Parathyroid adenoma (tissue), 2 donors: Measurements from ENCODE around the gene RNASEH2B.

Source experiments
- H2AFZ ChIP-seq: fragments of 300-600 bp; sonication (generic); one replicate; pipeline ENCODE4 v1.7.0; 2017; ENCODE audit warnings: antibody characterized with exemption, mild to moderate bottlenecking
- H3K27ac ChIP-seq: fragments of 300-600 bp; sonication (generic); one replicate; pipeline ENCODE4 v1.7.0; 2017
- H3K27me3 ChIP-seq: fragments of 300-600 bp; sonication (generic); one replicate; pipeline ENCODE4 v1.7.0; 2017; ENCODE audit warnings: low read length; ENCODE audit not compliant: control insufficient read depth, insufficient read depth
- H3K36me3 ChIP-seq: fragments of 300-600 bp; sonication (generic); one replicate; pipeline ENCODE4 v1.7.0; 2017; ENCODE audit warnings: low read length; ENCODE audit not compliant: control insufficient read depth, insufficient read depth
- H3K4me1 ChIP-seq: fragments of 300-600 bp; sonication (generic); one replicate; pipeline ENCODE4 v1.7.0; 2017; ENCODE audit warnings: control low read depth
- H3K4me2 ChIP-seq: fragments of 300-600 bp; sonication (generic); one replicate; pipeline ENCODE4 v1.7.0; 2017; ENCODE audit warnings: low read length
- H3K4me3 ChIP-seq: fragments of 300-600 bp; sonication (generic); one replicate; pipeline ENCODE4 v1.7.0; 2017; ENCODE audit warnings: low read depth, low read length
- H3K79me2 ChIP-seq: fragments of 300-600 bp; sonication (generic); one replicate; pipeline ENCODE4 v1.7.0; 2017; ENCODE audit warnings: control low read depth
- H3K9ac ChIP-seq: fragments of 300-600 bp; sonication (generic); one replicate; pipeline ENCODE4 v1.7.0; 2017; ENCODE audit warnings: mild to moderate bottlenecking
- H3K9me3 ChIP-seq: fragments of 300-600 bp; sonication (generic); one replicate; pipeline ENCODE4 v1.7.0; 2017; ENCODE audit warnings: low read length; ENCODE audit not compliant: control insufficient read depth
- TF ChIP-seq, protein P1 (sequence below): fragments of 300-600 bp; sonication (generic); IDR thresholded peaks from one replicate; pipeline ENCODE4 v1.7.0; 2017; ENCODE audit warnings: antibody characterized with exemption, mild to moderate bottlenecking
- donor health status: primary hyperparathyroidism.

Gene RNASEH2B

DNA sequence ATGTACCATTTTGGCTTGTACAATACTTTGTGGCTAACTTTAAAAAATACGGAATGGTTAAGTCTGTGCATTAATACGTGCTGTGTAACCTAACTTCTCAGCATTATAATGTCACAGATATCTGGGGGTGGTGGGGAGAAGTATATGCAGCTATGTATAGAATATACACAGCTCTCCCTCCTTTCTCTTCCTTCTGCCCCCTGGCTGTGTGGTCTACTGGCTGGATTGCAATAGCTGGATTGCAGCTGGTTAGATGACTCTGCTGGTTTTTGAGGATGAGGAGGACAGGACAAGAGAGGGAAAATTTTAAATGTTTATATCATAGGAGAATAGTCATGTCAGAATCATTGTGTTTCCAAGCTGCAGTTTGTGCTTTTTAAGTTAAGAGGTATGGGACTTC lies 9.7 kb downstream of the RNASEH2B start:
- H3K4me2 ChIP-seq = no peak overlapping the region
- TF ChIP-seq, protein P1, sequence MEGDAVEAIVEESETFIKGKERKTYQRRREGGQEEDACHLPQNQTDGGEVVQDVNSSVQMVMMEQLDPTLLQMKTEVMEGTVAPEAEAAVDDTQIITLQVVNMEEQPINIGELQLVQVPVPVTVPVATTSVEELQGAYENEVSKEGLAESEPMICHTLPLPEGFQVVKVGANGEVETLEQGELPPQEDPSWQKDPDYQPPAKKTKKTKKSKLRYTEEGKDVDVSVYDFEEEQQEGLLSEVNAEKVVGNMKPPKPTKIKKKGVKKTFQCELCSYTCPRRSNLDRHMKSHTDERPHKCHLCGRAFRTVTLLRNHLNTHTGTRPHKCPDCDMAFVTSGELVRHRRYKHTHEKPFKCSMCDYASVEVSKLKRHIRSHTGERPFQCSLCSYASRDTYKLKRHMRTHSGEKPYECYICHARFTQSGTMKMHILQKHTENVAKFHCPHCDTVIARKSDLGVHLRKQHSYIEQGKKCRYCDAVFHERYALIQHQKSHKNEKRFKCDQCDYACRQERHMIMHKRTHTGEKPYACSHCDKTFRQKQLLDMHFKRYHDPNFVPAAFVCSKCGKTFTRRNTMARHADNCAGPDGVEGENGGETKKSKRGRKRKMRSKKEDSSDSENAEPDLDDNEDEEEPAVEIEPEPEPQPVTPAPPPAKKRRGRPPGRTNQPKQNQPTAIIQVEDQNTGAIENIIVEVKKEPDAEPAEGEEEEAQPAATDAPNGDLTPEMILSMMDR = no peak
- H2AFZ ChIP-seq = no peak overlapping the region
- H3K27ac ChIP-seq = no peak overlapping the region
- H3K36me3 ChIP-seq = no peaks in the 10 kb centered on the region
- no peaks in the 10 kb centered on the region for H3K9me3 ChIP-seq
- no peak overlapping the region for H3K9ac ChIP-seq
- H3K4me1 ChIP-seq = no peaks in the 10 kb centered on the region
- peaks cover 18% of the 10 kb centered on the region for H3K79me2 ChIP-seq
- no peaks in the 10 kb centered on the region for H3K27me3 ChIP-seq
- no peak overlapping the region for H3K4me3 ChIP-seq

DNA sequence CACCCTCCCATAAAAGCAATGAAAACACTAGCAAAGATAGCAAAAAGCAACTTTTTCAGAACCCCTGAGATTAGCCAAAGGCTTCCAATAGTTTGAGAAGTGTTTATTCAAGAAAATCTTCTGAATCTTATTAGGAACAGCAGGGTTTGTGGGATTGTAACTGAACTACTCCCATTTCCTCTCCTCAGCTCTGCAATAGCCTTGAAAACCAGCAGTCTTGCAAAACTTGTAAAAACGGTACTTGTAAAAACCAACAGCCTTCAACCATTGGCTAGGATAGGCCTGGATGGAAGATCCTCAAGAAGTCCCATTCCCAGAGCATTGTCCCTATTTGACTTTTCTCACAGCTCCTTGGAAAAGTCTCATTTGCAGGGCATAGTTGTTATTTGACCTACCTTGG lies 12.1 kb downstream of the RNASEH2B start:
- Histone ChIP-seq H3K27me3 (no peaks in the 10 kb centered on the region), H3K4me3 (no peak overlapping the region), H3K4me1 (no peaks in the 10 kb centered on the region), H3K27ac (no peak overlapping the region), H3K9ac (no peak overlapping the region), H3K79me2 (peaks cover 10% of the 10 kb centered on the region), H3K4me2 (no peak overlapping the region), H2AFZ (no peak overlapping the region), H3K9me3 (no peaks in the 10 kb centered on the region), H3K36me3 (no peaks in the 10 kb centered on the region)
- TF ChIP-seq, protein P1 = no peak

DNA sequence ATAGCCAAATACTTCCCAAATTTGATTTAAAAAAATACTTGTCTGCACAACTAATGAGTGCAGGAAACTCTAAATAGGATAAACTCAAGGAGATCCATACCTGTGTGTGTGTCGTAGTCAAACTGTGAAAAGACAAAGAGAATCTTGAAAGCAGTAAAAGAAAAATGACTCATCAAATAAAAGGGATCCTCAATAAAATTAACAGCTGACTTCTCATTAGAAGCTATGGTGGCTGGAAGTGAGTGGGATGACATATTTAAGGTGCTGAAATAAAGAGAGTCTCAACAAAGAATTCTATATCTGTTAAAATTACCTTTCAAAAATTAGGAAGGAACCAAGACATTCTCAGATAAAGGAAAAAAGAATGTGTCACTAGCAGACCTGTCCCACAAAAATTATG lies 13.7 kb downstream of the RNASEH2B start:
- Histone ChIP-seq H2AFZ (no peak overlapping the region), H3K9ac (no peak overlapping the region), H3K4me2 (no peak overlapping the region), H3K9me3 (no peaks in the 10 kb centered on the region), H3K4me3 (no peak overlapping the region), H3K36me3 (no peaks in the 10 kb centered on the region), H3K27me3 (no peaks in the 10 kb centered on the region), H3K79me2 (peaks cover 2% of the 10 kb centered on the region), H3K27ac (no peak overlapping the region), H3K4me1 (no peaks in the 10 kb centered on the region)
- TF ChIP-seq, protein P1 = no peak

DNA sequence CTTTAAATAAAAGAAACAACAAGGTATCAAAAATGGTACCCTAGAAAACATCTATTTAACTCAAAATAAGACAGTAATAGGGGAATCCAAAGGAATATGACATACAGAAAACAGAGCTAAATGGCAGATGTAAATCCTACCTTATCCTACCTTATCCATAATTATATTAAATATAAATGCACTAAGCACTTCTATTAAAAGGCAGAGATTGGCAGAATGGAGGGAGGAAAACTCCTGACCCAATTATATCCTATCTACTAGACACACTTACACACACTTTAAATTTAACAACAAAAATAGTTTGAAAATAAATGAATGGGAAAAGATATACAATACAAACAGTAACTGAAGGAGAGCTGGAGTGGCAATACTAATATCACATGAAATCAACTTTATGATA lies 14.4 kb downstream of the RNASEH2B start:
- Histone ChIP-seq H2AFZ (no peak overlapping the region), H3K9ac (no peak overlapping the region), H3K4me3 (no peak overlapping the region), H3K4me1 (no peaks in the 10 kb centered on the region), H3K4me2 (no peak overlapping the region), H3K79me2 (peaks cover 2% of the 10 kb centered on the region), H3K9me3 (no peaks in the 10 kb centered on the region), H3K27me3 (no peaks in the 10 kb centered on the region), H3K36me3 (no peaks in the 10 kb centered on the region), H3K27ac (no peak overlapping the region)
- TF ChIP-seq, protein P1 = no peak

DNA sequence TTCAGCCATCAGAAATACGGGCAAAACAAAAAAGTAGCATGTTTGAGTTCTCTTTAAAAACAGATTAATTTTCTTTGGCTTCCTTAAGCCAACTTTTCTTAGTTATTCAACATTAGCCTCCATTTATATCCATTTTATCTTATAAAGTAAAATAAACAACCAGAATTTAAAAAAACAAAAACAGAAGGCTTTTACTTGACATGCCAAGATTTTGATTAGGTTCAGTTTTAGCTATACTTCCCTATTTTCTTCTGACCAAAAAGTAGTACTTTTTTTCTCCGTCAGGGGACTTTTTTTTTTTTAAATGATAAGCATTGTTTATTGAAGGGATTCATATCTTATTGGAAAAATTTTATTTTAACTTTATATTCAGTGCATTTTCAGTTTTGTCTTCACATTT lies 18.1 kb downstream of the RNASEH2B start:
- no peak overlapping the region for H3K9ac ChIP-seq
- H3K36me3 ChIP-seq = no peaks in the 10 kb centered on the region
- no peaks in the 10 kb centered on the region for H3K4me1 ChIP-seq
- no peaks in the 10 kb centered on the region for H3K9me3 ChIP-seq
- H3K27ac ChIP-seq = no peak overlapping the region
- H3K79me2 ChIP-seq = no peaks in the 10 kb centered on the region
- H3K27me3 ChIP-seq = no peaks in the 10 kb centered on the region
- TF ChIP-seq, protein P1 = no peak
- no peak overlapping the region for H3K4me3 ChIP-seq
- H3K4me2 ChIP-seq = no peak overlapping the region
- no peak overlapping the region for H2AFZ ChIP-seq
